GM23338 (cell line): ENCODE data around the gene ARHGAP9.

ENCODE experiments used
- CREB1 ChIP-seq: fragments of 250-450 bp; sonication (Bioruptor Pico); IDR thresholded peaks from 2 replicates; pipeline ENCODE4 v1.5.0; 2020; ENCODE audit warnings: low read depth, mild to moderate bottlenecking, moderate library complexity
- CTCF ChIP-seq, 2 experiments: fragments of 200-600 bp in 1 of 2; sonication (generic) in 1 of 2; conservative IDR thresholded peaks; 2 replicates each; pipeline versions ENCODE4 v1.5.1 to v1.6.1; 2016 to 2017; ENCODE audit warnings: antibody characterized with exemption in 2 of 2, low read depth in 2 of 2, mild to moderate bottlenecking in 2 of 2, moderate library complexity in 1 of 2
- ETS1 ChIP-seq: IDR thresholded peaks from 2 replicates; pipeline ENCODE4 v1.6.1; 2016; ENCODE audit warnings: antibody characterized with exemption
- EZH2 ChIP-seq: fragments of 200-600 bp; sonication (generic); IDR thresholded peaks from one replicate; pipeline ENCODE4 v1.8.0; 2017; ENCODE audit warnings: antibody characterized with exemption, mild to moderate bottlenecking, low read depth; ENCODE audit not compliant: unreplicated experiment
- EZH2phosphoT487 ChIP-seq: fragments of 200-600 bp; sonication (generic); IDR thresholded peaks from one replicate; pipeline ENCODE4 v1.8.1; 2018; ENCODE audit warnings: antibody characterized with exemption; ENCODE audit not compliant: unreplicated experiment
- NANOG ChIP-seq: IDR thresholded peaks from 2 replicates; pipeline ENCODE4 v1.6.1; 2016; ENCODE audit warnings: antibody characterized with exemption, borderline replicate concordance
- POLR2AphosphoS5 ChIP-seq: IDR thresholded peaks from 2 replicates; pipeline ENCODE4 v1.6.1; 2016; ENCODE audit warnings: antibody characterized with exemption, low read depth
- REST ChIP-seq: IDR thresholded peaks from one replicate; pipeline ENCODE4 v1.6.1; 2018; ENCODE audit warnings: antibody characterized with exemption; ENCODE audit not compliant: unreplicated experiment
- STAT1 ChIP-seq: IDR thresholded peaks from one replicate; pipeline ENCODE4 v1.6.1; 2016; ENCODE audit warnings: antibody characterized with exemption; ENCODE audit not compliant: unreplicated experiment
- ZNF331 ChIP-seq: fragments of 250-450 bp; sonication (Bioruptor Pico); IDR thresholded peaks from 2 replicates; pipeline ENCODE4 v1.5.0; 2020; ENCODE audit warnings: low read depth, mild to moderate bottlenecking, moderate library complexity
- ZNF462 ChIP-seq: fragments of 250-450 bp; sonication (Bioruptor Pico); IDR thresholded peaks from 2 replicates; pipeline ENCODE4 v1.5.0; 2020; ENCODE audit warnings: mild to moderate bottlenecking, moderate library complexity

- TF ChIP-seq CTCF (conservative IDR thresholded peaks at IDR 0.05; ENCODE audit: low read depth in 2 of 2) (no peak), EZH2 (no peak), POLR2AphosphoS5 (no peak; the same call in 1 of the 2 replicates), CREB1 (CRISPR knock-in tag) (no peak), EZH2phosphoT487 (no peak), ETS1 (no peak), ZNF331 (CRISPR knock-in tag) (no peak), REST (no peak), NANOG (no peak), ZNF462 (no peak), STAT1 (no peak)
Observed at GRCh38 chr12:57512665-57513064, 33.0 kb upstream of the ARHGAP9 start.
